ENCODE results near the gene YPEL2.

YPEL2 gene

GRCh38 chr17:59327121-59327980 is 4.1 kb upstream of the YPEL2 start:
- no peaks in the 10 kb centered on the region for H3K36me3 ChIP-seq (ENCODE audit: control insufficient read depth in 1 of 2, insufficient read depth in 2 of 2, low read length in 2 of 2)
- H2BK12ac ChIP-seq (ENCODE audit: low read length), result no peak overlapping the region
- no peak overlapping the region for H4K8ac ChIP-seq (ENCODE audit: low read depth, low read length)
- H3K9ac ChIP-seq (ENCODE audit: low read length), result no peak overlapping the region
- peaks cover 11% of the 10 kb centered on the region for H3K79me1 ChIP-seq (ENCODE audit: low read length)
- no peak overlapping the region for H3K4ac ChIP-seq (ENCODE audit: low read depth, low read length)
- H3K23ac ChIP-seq (ENCODE audit: low read length), result no peak overlapping the region
- H4K91ac ChIP-seq (ENCODE audit: low read depth, low read length), result no peak overlapping the region
- no peak overlapping the region for H4K12ac ChIP-seq (ENCODE audit: low read depth, low read length)
- peaks cover 5 to 11% of the 10 kb centered on the region in 2 experiments for H3K4me1 ChIP-seq (ENCODE audit: control insufficient read depth in 1 of 2, insufficient read depth in 2 of 2, low read length in 2 of 2)
- no peak overlapping the region for H3K4me2 ChIP-seq (ENCODE audit: low read length)
- H2AK5ac ChIP-seq (ENCODE audit: low read length), result no peak overlapping the region
- H3K27ac ChIP-seq (ENCODE audit: low read depth, low read length), result no peak overlapping the region
- H3K9me3 ChIP-seq (ENCODE audit: insufficient read depth, low read depth, low read length), result no peaks in the 10 kb centered on the region
- WGBS (ENCODE audit: extremely low coverage, insufficient coverage, insufficient read length), result no CpG with 5 or more reads among the region's 5 CpGs
- H2AFZ ChIP-seq (ENCODE audit: insufficient read depth, low read length, poor library complexity), result no peak overlapping the region
- H3K4me3 ChIP-seq (ENCODE audit: low read depth, low read length), result no peak overlapping the region
- H3K27me3 ChIP-seq (ENCODE audit: insufficient read depth, low read length), result no peaks in the 10 kb centered on the region
- H3K18ac ChIP-seq (ENCODE audit: low read length), result no peak overlapping the region
- no peak for DNase-seq
- no peak overlapping the region for H2BK5ac ChIP-seq (ENCODE audit: low read depth, low read length, poor library complexity)
- H2BK120ac ChIP-seq (ENCODE audit: insufficient read depth, low read length, poor library complexity), result no peak overlapping the region
- H3K79me2 ChIP-seq (ENCODE audit: control insufficient read depth, insufficient read depth, low read length, poor library complexity), result peaks cover 5% of the 10 kb centered on the region
- H3K14ac ChIP-seq (ENCODE audit: low read length), result no peak overlapping the region

GRCh38 chr17:59327981-59328290 is 3.5 kb upstream of the YPEL2 start:
- H2BK5ac ChIP-seq (ENCODE audit: low read depth, low read length, poor library complexity), result no peak overlapping the region
- no peak overlapping the region for H3K4me2 ChIP-seq (ENCODE audit: low read length)
- H3K4me3 ChIP-seq (ENCODE audit: low read depth, low read length), result no peak overlapping the region
- no peak overlapping the region for H2AFZ ChIP-seq (ENCODE audit: insufficient read depth, low read length, poor library complexity)
- H2AK5ac ChIP-seq (ENCODE audit: low read length), result no peak overlapping the region
- no peak overlapping the region for H3K9ac ChIP-seq (ENCODE audit: low read length)
- peaks cover 11% of the 10 kb centered on the region for H3K79me2 ChIP-seq (ENCODE audit: control insufficient read depth, insufficient read depth, low read length, poor library complexity)
- no peak overlapping the region for H3K27ac ChIP-seq (ENCODE audit: low read depth, low read length)
- no peak for DNase-seq
- no peak overlapping the region for H4K91ac ChIP-seq (ENCODE audit: low read depth, low read length)
- H3K27me3 ChIP-seq (ENCODE audit: insufficient read depth, low read length), result no peaks in the 10 kb centered on the region
- no peak overlapping the region for H3K18ac ChIP-seq (ENCODE audit: low read length)
- H3K14ac ChIP-seq (ENCODE audit: low read length), result no peak overlapping the region
- H3K23ac ChIP-seq (ENCODE audit: low read length), result no peak overlapping the region
- H3K4ac ChIP-seq (ENCODE audit: low read depth, low read length), result no peak overlapping the region
- no peak overlapping the region for H4K8ac ChIP-seq (ENCODE audit: low read depth, low read length)
- no peak overlapping the region for H2BK120ac ChIP-seq (ENCODE audit: insufficient read depth, low read length, poor library complexity)
- H3K36me3 ChIP-seq (ENCODE audit: control insufficient read depth in 1 of 2, insufficient read depth in 2 of 2, low read length in 2 of 2), result no peaks in the 10 kb centered on the region
- peaks cover 17% of the 10 kb centered on the region for H3K79me1 ChIP-seq (ENCODE audit: low read length)
- H4K12ac ChIP-seq (ENCODE audit: low read depth, low read length), result no peak overlapping the region
- H3K9me3 ChIP-seq (ENCODE audit: insufficient read depth, low read depth, low read length), result no peaks in the 10 kb centered on the region
- peaks cover 5 to 13% of the 10 kb centered on the region in 2 experiments for H3K4me1 ChIP-seq (ENCODE audit: control insufficient read depth in 1 of 2, insufficient read depth in 2 of 2, low read length in 2 of 2)
- no peak overlapping the region for H2BK12ac ChIP-seq (ENCODE audit: low read length)

GRCh38 chr17:59328601-59329000 is 2.9 kb upstream of the YPEL2 start:
- H4K12ac ChIP-seq (ENCODE audit: low read depth, low read length), result no peak overlapping the region
- H3K4me2 ChIP-seq (ENCODE audit: low read length), result no peak overlapping the region
- 100% methylated on average over 1 of the region's 2 CpGs for WGBS (ENCODE audit: extremely low coverage, insufficient coverage, insufficient read length)

GRCh38 chr17:59329176-59330052 is 2.0 kb upstream of the YPEL2 start:
- H3K4ac ChIP-seq (ENCODE audit: low read depth, low read length), result no peak overlapping the region
- peak overlapping the region; percentile 61 for H3K27ac ChIP-seq (ENCODE audit: low read depth, low read length)
- peak in 1 of 2 donors; percentile 95 for DNase-seq
- no peak overlapping the region for H2BK5ac ChIP-seq (ENCODE audit: low read depth, low read length, poor library complexity)
- no CpG with 5 or more reads among the region's 6 CpGs for WGBS (ENCODE audit: extremely low coverage, insufficient coverage, insufficient read length)
- no peak overlapping the region for H3K18ac ChIP-seq (ENCODE audit: low read length)
- no peak overlapping the region for H2AFZ ChIP-seq (ENCODE audit: insufficient read depth, low read length, poor library complexity)
- H3K23ac ChIP-seq (ENCODE audit: low read length), result no peak overlapping the region
- peaks cover 18% of the 10 kb centered on the region for H3K79me1 ChIP-seq (ENCODE audit: low read length)
- H3K9me3 ChIP-seq (ENCODE audit: insufficient read depth, low read depth, low read length), result no peaks in the 10 kb centered on the region
- no peak overlapping the region for H3K9ac ChIP-seq (ENCODE audit: low read length)
- peak overlapping the region; percentile 58 for H2BK12ac ChIP-seq (ENCODE audit: low read length)
- H3K36me3 ChIP-seq (ENCODE audit: control insufficient read depth in 1 of 2, insufficient read depth in 2 of 2, low read length in 2 of 2), result peaks cover 0 to 2% of the 10 kb centered on the region in 2 experiments
- H3K4me2 ChIP-seq (ENCODE audit: low read length), result no peak overlapping the region
- H4K91ac ChIP-seq (ENCODE audit: low read depth, low read length), result no peak overlapping the region
- peaks cover 11 to 23% of the 10 kb centered on the region in 2 experiments for H3K4me1 ChIP-seq (ENCODE audit: control insufficient read depth in 1 of 2, insufficient read depth in 2 of 2, low read length in 2 of 2)
- no peak overlapping the region for H3K14ac ChIP-seq (ENCODE audit: low read length)
- peak overlapping the region; percentile 23 for H2BK120ac ChIP-seq (ENCODE audit: insufficient read depth, low read length, poor library complexity)
- H2AK5ac ChIP-seq (ENCODE audit: low read length), result no peak overlapping the region
- H3K27me3 ChIP-seq (ENCODE audit: insufficient read depth, low read length), result no peaks in the 10 kb centered on the region
- H4K8ac ChIP-seq (ENCODE audit: low read depth, low read length), result peak overlapping the region; percentile 54
- no peak overlapping the region for H4K12ac ChIP-seq (ENCODE audit: low read depth, low read length)
- H3K79me2 ChIP-seq (ENCODE audit: control insufficient read depth, insufficient read depth, low read length, poor library complexity), result peaks cover 21% of the 10 kb centered on the region
- H3K4me3 ChIP-seq (ENCODE audit: low read depth, low read length), result no peak overlapping the region

More at GRCh38 chr17:59328601-59329000, 2.9 kb upstream of the YPEL2 start:
- H3K79me1 ChIP-seq (ENCODE audit: low read length), result peaks cover 18% of the 10 kb centered on the region
- no peak overlapping the region for H3K9ac ChIP-seq (ENCODE audit: low read length)
- H3K36me3 ChIP-seq (ENCODE audit: control insufficient read depth in 1 of 2, insufficient read depth in 2 of 2, low read length in 2 of 2), result no peaks in the 10 kb centered on the region
- DNase-seq, result no peak
- H3K79me2 ChIP-seq (ENCODE audit: control insufficient read depth, insufficient read depth, low read length, poor library complexity), result peaks cover 15% of the 10 kb centered on the region
- H3K27ac ChIP-seq (ENCODE audit: low read depth, low read length), result no peak overlapping the region
- peak overlapping the region; percentile 58 for H2AK5ac ChIP-seq (ENCODE audit: low read length)
- no peak overlapping the region for H4K8ac ChIP-seq (ENCODE audit: low read depth, low read length)
- no peaks in the 10 kb centered on the region for H3K27me3 ChIP-seq (ENCODE audit: insufficient read depth, low read length)
- no peaks in the 10 kb centered on the region for H3K9me3 ChIP-seq (ENCODE audit: insufficient read depth, low read depth, low read length)
- H4K91ac ChIP-seq (ENCODE audit: low read depth, low read length), result peak overlapping the region; percentile 58
- no peak overlapping the region for H2AFZ ChIP-seq (ENCODE audit: insufficient read depth, low read length, poor library complexity)
- H2BK12ac ChIP-seq (ENCODE audit: low read length), result peak overlapping the region; percentile 78
- no peak overlapping the region for H2BK5ac ChIP-seq (ENCODE audit: low read depth, low read length, poor library complexity)
- peaks cover 5 to 15% of the 10 kb centered on the region in 2 experiments for H3K4me1 ChIP-seq (ENCODE audit: control insufficient read depth in 1 of 2, insufficient read depth in 2 of 2, low read length in 2 of 2)
- no peak overlapping the region for H3K23ac ChIP-seq (ENCODE audit: low read length)
- H3K14ac ChIP-seq (ENCODE audit: low read length), result peak overlapping the region; percentile 50
- no peak overlapping the region for H3K18ac ChIP-seq (ENCODE audit: low read length)
- H3K4me3 ChIP-seq (ENCODE audit: low read depth, low read length), result no peak overlapping the region
- no peak overlapping the region for H3K4ac ChIP-seq (ENCODE audit: low read depth, low read length)
- peak overlapping the region; percentile 21 for H2BK120ac ChIP-seq (ENCODE audit: insufficient read depth, low read length, poor library complexity)
